Fibroblast of lung (primary cell): Measurements from ENCODE around the gene HAPLN2. TPM values are rescaled to one million over a fixed set of nuclear protein-coding genes. Genes with fewer than 3 reads are reported as not detected.
A peak's percentile ranks its signal among the peaks of the same experiment; 100 is the strongest.

Source experiments
- DNase-seq, 2 donors: peaks; one replicate each; pipeline versions ENCODE4 v3.0.0 to v3.0.0-alpha.2; 2010; ENCODE audit warnings: low read depth in 2 of 2
- H2AFZ ChIP-seq: 2 replicates; pipeline ENCODE4 v1.5.1; 2012; ENCODE audit warnings: low read length, control low read depth, inconsistent platforms
- H3K27ac ChIP-seq: 2 replicates; pipeline ENCODE4 v1.5.1; 2011; ENCODE audit warnings: low read length, control low read depth; ENCODE audit not compliant: insufficient read depth
- H3K27me3 ChIP-seq: 2 replicates; pipeline ENCODE4 v1.5.1; 2011; ENCODE audit warnings: mild to moderate bottlenecking, low read length; ENCODE audit not compliant: control insufficient read depth, insufficient read depth
- H3K36me3 ChIP-seq: 2 replicates; pipeline ENCODE4 v1.5.1; 2011; ENCODE audit warnings: low read length; ENCODE audit not compliant: control insufficient read depth, insufficient read depth
- H3K4me1 ChIP-seq: 2 replicates; pipeline ENCODE4 v1.5.1; 2011; ENCODE audit warnings: low read length; ENCODE audit not compliant: control insufficient read depth, insufficient read depth; ENCODE audit errors: extremely low read depth
- H3K4me2 ChIP-seq: 2 replicates; pipeline ENCODE4 v1.5.1; 2011; ENCODE audit warnings: low read length, control low read depth; ENCODE audit not compliant: insufficient read depth; ENCODE audit errors: extremely low read depth
- H3K4me3 ChIP-seq, 4 experiments: fragments of 200-600 bp in 1 of 4; sonication (generic) in 1 of 4; replicated peaks in 1 of 4; 2 replicates each; pipeline ENCODE4 v1.5.1; 2011 to 2016; ENCODE audit warnings: low read length in 4 of 4, low read depth in 3 of 4, mild to moderate bottlenecking in 3 of 4, control low read depth in 2 of 4, inconsistent platforms in 1 of 4, mixed read lengths in 1 of 4; ENCODE audit not compliant: insufficient read depth in 1 of 4; ENCODE audit errors: control extremely low read depth in 1 of 4
- H3K79me2 ChIP-seq: 2 replicates; pipeline ENCODE4 v1.5.1; 2012; ENCODE audit warnings: mild to moderate bottlenecking, low read length, inconsistent platforms; ENCODE audit not compliant: control insufficient read depth, insufficient read depth
- H3K9ac ChIP-seq: 2 replicates; pipeline ENCODE4 v1.5.1; 2011; ENCODE audit warnings: mild to moderate bottlenecking, low read length, control low read depth; ENCODE audit not compliant: insufficient read depth
- H3K9me3 ChIP-seq: 2 replicates; pipeline ENCODE4 v1.5.1; 2012; ENCODE audit warnings: low read depth, low read length; ENCODE audit not compliant: control insufficient read depth, insufficient read depth
- H4K20me1 ChIP-seq: 2 replicates; pipeline ENCODE4 v1.5.1; 2011; ENCODE audit warnings: low read length; ENCODE audit not compliant: control insufficient read depth, insufficient read depth; ENCODE audit errors: extremely low read depth
- CTCF ChIP-seq, 2 donors: IDR thresholded peaks in 1 of 2; conservative IDR thresholded peaks in 1 of 2; 1 replicate in 1 of 2; 2 replicates in 1 of 2; pipeline ENCODE4 v1.5.1; 2011 to 2012; ENCODE audit warnings: low read length in 2 of 2, control low read depth in 1 of 2, inconsistent platforms in 1 of 2, low read depth in 1 of 2, mild to moderate bottlenecking in 1 of 2
- EZH2 ChIP-seq: IDR thresholded peaks from 2 replicates; pipeline ENCODE4 v1.5.1; 2012; ENCODE audit warnings: low read length, control low read depth, mild to moderate bottlenecking; ENCODE audit errors: missing control alignments
- polyA plus RNA-seq, 2 donors: library from polyadenylated mRNA; depleted of rRNA in 1 of 2; stranded (reverse) in 1 of 2; unstranded in 1 of 2; fragments of >200 nt; gene quantifications; 2 replicates each; pipeline ENCODE4 v1.2.1, GENCODE V29; 2011 to 2012; ENCODE audit warnings: missing spikeins in 1 of 2
- total RNA-seq: library from RNA; depleted of rRNA; stranded (reverse); fragments of >200 nt; gene quantifications from 2 replicates; pipeline ENCODE4 v1.2.1, GENCODE V29; 2014

Gene HAPLN2
- total and polyA plus RNA-seq, 2 donors (not counting 1 experiment from before 2014, with no cell fraction given) = not detected

GRCh38 chr1:156592910-156593660 is 26.1 kb upstream of the HAPLN2 start:
- Histone ChIP-seq H3K36me3 (peaks cover 22% of the 10 kb centered on the region), H2AFZ (no peak overlapping the region), H3K79me2 (peaks cover 3% of the 10 kb centered on the region), H3K4me3 (no peak overlapping the region), H3K27me3 (no peaks in the 10 kb centered on the region), H4K20me1 (no peaks in the 10 kb centered on the region), H3K9ac (no peak overlapping the region), H3K9me3 (no peaks in the 10 kb centered on the region), H3K4me1 (no peaks in the 10 kb centered on the region), H3K27ac (no peak overlapping the region), H3K4me2 (no peak overlapping the region)
- TF ChIP-seq EZH2 (no peak), CTCF (conservative IDR thresholded peaks at IDR 0.05 in 1 of 2, IDR thresholded peaks at IDR 0.05 in 1 of 2; ENCODE audit: low read depth in 1 of 2, low read length in 2 of 2) (no peak)
- DNase-seq = peak in 1 of 2 donors; percentile 0

- Histone ChIP-seq H3K36me3 (peaks cover 22% of the 10 kb centered on the region), H3K9me3 (no peaks in the 10 kb centered on the region), H3K4me2 (no peak overlapping the region), H3K27ac (no peak overlapping the region), H3K27me3 (no peaks in the 10 kb centered on the region), H3K9ac (no peak overlapping the region), H3K4me1 (no peaks in the 10 kb centered on the region), H2AFZ (no peak overlapping the region), H3K79me2 (peaks cover 3% of the 10 kb centered on the region), H4K20me1 (no peaks in the 10 kb centered on the region), H3K4me3 (no peak overlapping the region)
- TF ChIP-seq EZH2 (no peak), CTCF (conservative IDR thresholded peaks at IDR 0.05 in 1 of 2, IDR thresholded peaks at IDR 0.05 in 1 of 2; ENCODE audit: low read depth in 1 of 2, low read length in 2 of 2) (no peak)
- no peak for DNase-seq
Measured at GRCh38 chr1:156593661-156593989, 25.6 kb upstream of the HAPLN2 start.

- peaks cover 22% of the 10 kb centered on the region for H3K36me3 ChIP-seq
- H3K4me2 ChIP-seq = no peak overlapping the region
- H3K27ac ChIP-seq = no peak overlapping the region
Measured at GRCh38 chr1:156594190-156594589, 25.0 kb upstream of the HAPLN2 start.

More at GRCh38 chr1:156594190-156594589, 25.0 kb upstream of the HAPLN2 start:
- Histone ChIP-seq H3K27me3 (no peaks in the 10 kb centered on the region), H3K9me3 (no peaks in the 10 kb centered on the region), H4K20me1 (no peaks in the 10 kb centered on the region), H2AFZ (no peak overlapping the region), H3K79me2 (peaks cover 3% of the 10 kb centered on the region), H3K9ac (no peak overlapping the region), H3K4me3 (no peak overlapping the region), H3K4me1 (no peaks in the 10 kb centered on the region)
- TF ChIP-seq CTCF (conservative IDR thresholded peaks at IDR 0.05 in 1 of 2, IDR thresholded peaks at IDR 0.05 in 1 of 2; ENCODE audit: low read depth in 1 of 2, low read length in 2 of 2) = no peak
- no peak for DNase-seq
